Type B pancreatic cell (in vitro differentiated cells): Measurements from ENCODE around the gene AHSG. TPM values are rescaled to one million over a fixed set of nuclear protein-coding genes. Genes with fewer than 3 reads are reported as not detected.

Source experiments
- DNase-seq: peaks from one replicate; pipeline ENCODE4 v3.0.0; 2021; ENCODE audit warnings: mixed read lengths; ENCODE audit not compliant: unreplicated experiment; ENCODE audit errors: extremely low spot score
- H3K27ac Mint-ChIP-seq: 2 replicates; pipeline ENCODE4 v1.8.0; 2021; ENCODE audit warnings: mild to moderate bottlenecking, mixed read lengths
- H3K27me3 Mint-ChIP-seq: 2 replicates; pipeline ENCODE4 v1.8.0; 2021; ENCODE audit warnings: mixed read lengths
- H3K36me3 Mint-ChIP-seq: 2 replicates; pipeline ENCODE4 v1.8.0; 2021; ENCODE audit warnings: mixed read lengths
- H3K4me1 Mint-ChIP-seq: one replicate; pipeline ENCODE4 v1.8.0; 2021; ENCODE audit warnings: mixed read lengths; ENCODE audit not compliant: unreplicated experiment
- H3K4me3 Mint-ChIP-seq: 2 replicates; pipeline ENCODE4 v1.8.0; 2021; ENCODE audit warnings: mild to moderate bottlenecking, mixed read lengths
- H3K9me3 Mint-ChIP-seq: 2 replicates; pipeline ENCODE4 v1.8.0; 2021; ENCODE audit warnings: mixed read lengths
- total RNA-seq: library from RNA; stranded (reverse); gene quantifications from 2 replicates; pipeline ENCODE4 v1.2.1, GENCODE V29; 2021; ENCODE audit warnings: low replicate concordance
- TF ChIP-seq, protein P1 (sequence below): fragments of 200-600 bp; sonication (generic); conservative IDR thresholded peaks from 2 replicates; pipeline ENCODE4 v1.5.0; 2021; ENCODE audit warnings: antibody characterized with exemption, mild to moderate bottlenecking

The AHSG gene
- total RNA-seq, 1 donor from 2014 or later = 0.27 TPM

- no peaks in the 10 kb centered on the region for H3K9me3 Mint-ChIP-seq
- H3K4me3 Mint-ChIP-seq = no peak overlapping the region
- no peak for DNase-seq
- TF ChIP-seq, protein P1, sequence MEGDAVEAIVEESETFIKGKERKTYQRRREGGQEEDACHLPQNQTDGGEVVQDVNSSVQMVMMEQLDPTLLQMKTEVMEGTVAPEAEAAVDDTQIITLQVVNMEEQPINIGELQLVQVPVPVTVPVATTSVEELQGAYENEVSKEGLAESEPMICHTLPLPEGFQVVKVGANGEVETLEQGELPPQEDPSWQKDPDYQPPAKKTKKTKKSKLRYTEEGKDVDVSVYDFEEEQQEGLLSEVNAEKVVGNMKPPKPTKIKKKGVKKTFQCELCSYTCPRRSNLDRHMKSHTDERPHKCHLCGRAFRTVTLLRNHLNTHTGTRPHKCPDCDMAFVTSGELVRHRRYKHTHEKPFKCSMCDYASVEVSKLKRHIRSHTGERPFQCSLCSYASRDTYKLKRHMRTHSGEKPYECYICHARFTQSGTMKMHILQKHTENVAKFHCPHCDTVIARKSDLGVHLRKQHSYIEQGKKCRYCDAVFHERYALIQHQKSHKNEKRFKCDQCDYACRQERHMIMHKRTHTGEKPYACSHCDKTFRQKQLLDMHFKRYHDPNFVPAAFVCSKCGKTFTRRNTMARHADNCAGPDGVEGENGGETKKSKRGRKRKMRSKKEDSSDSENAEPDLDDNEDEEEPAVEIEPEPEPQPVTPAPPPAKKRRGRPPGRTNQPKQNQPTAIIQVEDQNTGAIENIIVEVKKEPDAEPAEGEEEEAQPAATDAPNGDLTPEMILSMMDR = no peak
- no peaks in the 10 kb centered on the region for H3K4me1 Mint-ChIP-seq
- no peak overlapping the region for H3K27ac Mint-ChIP-seq
- H3K36me3 Mint-ChIP-seq = no peaks in the 10 kb centered on the region
- peaks cover 40% of the 10 kb centered on the region for H3K27me3 Mint-ChIP-seq
These were observed 22.7 kb downstream of the AHSG start for GRCh38 chr3:186635532-186635931.

GRCh38 chr3:186636536-186636935 is 23.7 kb downstream of the AHSG start:
- Mint-ChIP-seq H3K4me1 (no peaks in the 10 kb centered on the region), H3K4me3 (no peak overlapping the region), H3K27ac (no peak overlapping the region), H3K9me3 (no peaks in the 10 kb centered on the region), H3K36me3 (no peaks in the 10 kb centered on the region), H3K27me3 (peaks cover 41% of the 10 kb centered on the region)
- no peak for DNase-seq
- TF ChIP-seq, protein P1 = no peak

DNA sequence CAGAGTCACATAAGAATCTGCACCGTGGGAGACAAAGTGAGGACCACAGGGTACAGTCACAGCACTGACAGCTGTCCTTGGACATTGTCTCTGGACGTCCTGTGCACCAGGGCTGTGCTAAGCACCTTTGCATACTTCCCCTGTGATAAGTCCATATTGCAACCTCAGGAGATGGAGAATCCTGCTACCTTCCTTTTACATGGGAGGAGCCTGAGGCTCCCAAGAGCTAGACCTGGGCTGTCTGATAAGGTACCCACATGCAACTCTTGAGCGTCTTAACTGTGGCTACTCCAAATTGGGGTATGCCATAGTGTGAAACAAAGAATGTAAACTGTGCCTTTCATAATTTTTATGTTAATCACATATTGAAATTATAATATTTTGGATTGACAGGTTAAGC is 24.8 kb downstream of the AHSG start:
- Mint-ChIP-seq H3K27me3 (peaks cover 48% of the 10 kb centered on the region), H3K4me1 (no peaks in the 10 kb centered on the region), H3K36me3 (no peaks in the 10 kb centered on the region), H3K27ac (no peak overlapping the region), H3K4me3 (no peak overlapping the region), H3K9me3 (no peaks in the 10 kb centered on the region)
- TF ChIP-seq, protein P1 = no peak
- DNase-seq = no peak

- Mint-ChIP-seq H3K36me3 (no peaks in the 10 kb centered on the region), H3K4me3 (no peak overlapping the region), H3K27ac (no peak overlapping the region), H3K27me3 (peaks cover 51% of the 10 kb centered on the region), H3K9me3 (no peaks in the 10 kb centered on the region), H3K4me1 (no peaks in the 10 kb centered on the region)
- DNase-seq = no peak
- TF ChIP-seq, protein P1 = no peak
These were observed 25.4 kb downstream of the AHSG start for GRCh38 chr3:186638259-186638658.

GRCh38 chr3:186639778-186640472 is 27.1 kb downstream of the AHSG start, which contains the start of gene FETUB:
Gene FETUB (plus strand): TSS chr3:186640399. CDS start chr3:186640461, 62 bp downstream.
- Mint-ChIP-seq H3K27me3 (peaks cover 57% of the 10 kb centered on the region), H3K9me3 (peaks cover 4% of the 10 kb centered on the region), H3K4me3 (no peak within 1 kb of the TSS), H3K36me3 (no peaks in the 10 kb centered on the region), H3K4me1 (no peaks in the 10 kb centered on the region), H3K27ac (no peak within 1 kb of the TSS)
- TF ChIP-seq, protein P1 = no peak
- no peak for DNase-seq
